Esophagus squamous epithelium (tissue), 4 donors: Measurements from ENCODE around the gene SACM1L.

Experiments used
- POLR2A ChIP-seq, 4 donors: fragments of 450-650 bp; IDR thresholded peaks; one replicate each; pipeline ENCODE4 v1.6.1; 2017; ENCODE audit warnings: antibody characterized with exemption in 4 of 4, mild to moderate bottlenecking in 4 of 4, moderate library complexity in 3 of 4
- TF ChIP-seq, protein P1 (sequence below), 6 experiments: fragments of 450-650 bp in 4 of 6; fragments of 200-600 bp in 2 of 6; sonication (generic) in 2 of 6; IDR thresholded peaks; one replicate each; pipeline ENCODE4 v1.5.1; 2016 to 2019; ENCODE audit warnings: antibody characterized with exemption in 6 of 6, mild to moderate bottlenecking in 4 of 6, moderate library complexity in 4 of 6

DNA sequence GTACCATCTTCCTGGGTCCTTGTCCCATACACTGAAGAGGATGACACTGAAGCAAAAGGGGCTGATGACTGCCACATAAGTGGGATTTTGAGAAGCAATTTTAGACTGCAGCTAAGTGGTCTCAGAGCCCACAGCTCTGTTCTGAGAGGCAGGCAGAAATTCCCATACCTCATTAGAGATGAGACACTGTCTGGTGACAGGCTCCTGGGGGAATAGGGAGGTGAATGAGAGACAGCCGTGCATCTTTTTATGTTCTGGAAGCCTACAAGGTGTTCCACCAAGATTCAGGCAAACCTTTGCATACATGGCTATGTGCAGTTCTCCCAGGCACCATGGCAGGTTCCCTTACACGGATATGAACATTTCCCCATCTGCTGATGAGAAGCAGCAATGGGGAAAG, 47.4 kb upstream of the SACM1L start:
- no peak for TF ChIP-seq POLR2A (IDR thresholded peaks at IDR 0.05)
- TF ChIP-seq, protein P1, sequence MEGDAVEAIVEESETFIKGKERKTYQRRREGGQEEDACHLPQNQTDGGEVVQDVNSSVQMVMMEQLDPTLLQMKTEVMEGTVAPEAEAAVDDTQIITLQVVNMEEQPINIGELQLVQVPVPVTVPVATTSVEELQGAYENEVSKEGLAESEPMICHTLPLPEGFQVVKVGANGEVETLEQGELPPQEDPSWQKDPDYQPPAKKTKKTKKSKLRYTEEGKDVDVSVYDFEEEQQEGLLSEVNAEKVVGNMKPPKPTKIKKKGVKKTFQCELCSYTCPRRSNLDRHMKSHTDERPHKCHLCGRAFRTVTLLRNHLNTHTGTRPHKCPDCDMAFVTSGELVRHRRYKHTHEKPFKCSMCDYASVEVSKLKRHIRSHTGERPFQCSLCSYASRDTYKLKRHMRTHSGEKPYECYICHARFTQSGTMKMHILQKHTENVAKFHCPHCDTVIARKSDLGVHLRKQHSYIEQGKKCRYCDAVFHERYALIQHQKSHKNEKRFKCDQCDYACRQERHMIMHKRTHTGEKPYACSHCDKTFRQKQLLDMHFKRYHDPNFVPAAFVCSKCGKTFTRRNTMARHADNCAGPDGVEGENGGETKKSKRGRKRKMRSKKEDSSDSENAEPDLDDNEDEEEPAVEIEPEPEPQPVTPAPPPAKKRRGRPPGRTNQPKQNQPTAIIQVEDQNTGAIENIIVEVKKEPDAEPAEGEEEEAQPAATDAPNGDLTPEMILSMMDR (IDR thresholded peaks at IDR 0.05) = no peak
